Activated T-cell treated with anti-CD3 and anti-CD28 coated beads, Interleukin-2, amount 50 U/mL, for 24 hours (primary cell): ENCODE data around the gene RIMBP2.

Experiments
- DNase-seq: peaks from one replicate; pipeline ENCODE4 v3.0.0-alpha.2; 2020
- H3K27ac Mint-ChIP-seq: 2 replicates; pipeline ENCODE4 v1.8.0; 2020; ENCODE audit warnings: mild to moderate bottlenecking, mixed read lengths
- H3K27me3 Mint-ChIP-seq: 2 replicates; pipeline ENCODE4 v1.8.0; 2020; ENCODE audit warnings: mixed read lengths
- H3K36me3 Mint-ChIP-seq: 2 replicates; pipeline ENCODE4 v1.8.0; 2020; ENCODE audit warnings: low read depth, mixed read lengths
- H3K4me1 Mint-ChIP-seq: 2 replicates; pipeline ENCODE4 v1.8.0; 2020; ENCODE audit warnings: low read depth, mixed read lengths
- H3K4me3 Mint-ChIP-seq: 2 replicates; pipeline ENCODE4 v1.8.0; 2020; ENCODE audit warnings: mild to moderate bottlenecking, moderate library complexity, mixed read lengths
- H3K9me3 Mint-ChIP-seq: 2 replicates; pipeline ENCODE4 v1.8.0; 2020; ENCODE audit warnings: mixed read lengths

The RIMBP2 gene

DNA sequence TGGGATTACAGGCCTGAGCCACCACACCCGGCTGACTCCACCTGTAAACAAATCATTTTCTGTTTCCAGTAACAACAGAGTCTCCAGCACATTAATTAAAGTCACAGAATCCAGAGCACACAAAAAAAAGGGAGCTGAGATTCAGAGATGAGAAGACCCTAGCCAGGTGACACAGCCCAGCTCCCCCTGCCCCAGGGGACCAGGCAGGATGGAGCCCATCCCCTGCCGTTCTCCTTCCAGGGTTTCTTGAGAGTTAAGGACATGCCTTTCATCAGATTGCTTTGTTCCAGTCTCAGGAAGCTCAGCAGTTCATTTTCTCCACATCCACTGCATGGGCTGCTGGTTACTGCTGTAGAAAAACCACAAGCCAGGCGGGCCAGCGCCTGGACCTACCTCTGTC lies 81.2 kb downstream of the RIMBP2 start:
- peaks cover 20% of the 10 kb centered on the region for H3K27me3 Mint-ChIP-seq
- no peak for DNase-seq
- H3K4me3 Mint-ChIP-seq = no peak overlapping the region
- no peak overlapping the region for H3K27ac Mint-ChIP-seq
- no peaks in the 10 kb centered on the region for H3K4me1 Mint-ChIP-seq
- no peaks in the 10 kb centered on the region for H3K36me3 Mint-ChIP-seq
- no peaks in the 10 kb centered on the region for H3K9me3 Mint-ChIP-seq

DNA sequence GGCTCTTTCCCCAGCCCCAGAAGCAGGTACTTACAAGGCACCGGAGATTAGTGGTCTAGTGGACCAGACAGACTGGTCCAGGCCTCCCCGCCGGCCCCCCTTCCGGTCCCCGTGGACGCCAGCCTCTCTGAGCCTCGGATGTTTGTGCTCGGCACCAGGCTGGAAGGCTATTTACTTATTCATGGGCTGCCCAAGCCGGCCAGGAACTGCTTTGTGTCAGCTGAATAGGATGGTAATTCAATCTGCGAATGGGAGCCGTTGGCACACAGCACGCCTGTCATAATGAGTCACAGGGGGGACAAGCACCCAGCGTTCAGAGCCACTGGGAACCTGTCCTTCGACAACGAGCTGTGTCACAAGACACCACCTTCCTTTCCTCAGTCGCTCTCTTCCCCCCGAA lies 82.3 kb downstream of the RIMBP2 start:
- Mint-ChIP-seq H3K36me3 (no peaks in the 10 kb centered on the region), H3K27ac (no peak overlapping the region), H3K27me3 (peaks cover 20% of the 10 kb centered on the region), H3K4me3 (no peak overlapping the region), H3K4me1 (no peaks in the 10 kb centered on the region), H3K9me3 (no peaks in the 10 kb centered on the region)
- no peak for DNase-seq

DNA sequence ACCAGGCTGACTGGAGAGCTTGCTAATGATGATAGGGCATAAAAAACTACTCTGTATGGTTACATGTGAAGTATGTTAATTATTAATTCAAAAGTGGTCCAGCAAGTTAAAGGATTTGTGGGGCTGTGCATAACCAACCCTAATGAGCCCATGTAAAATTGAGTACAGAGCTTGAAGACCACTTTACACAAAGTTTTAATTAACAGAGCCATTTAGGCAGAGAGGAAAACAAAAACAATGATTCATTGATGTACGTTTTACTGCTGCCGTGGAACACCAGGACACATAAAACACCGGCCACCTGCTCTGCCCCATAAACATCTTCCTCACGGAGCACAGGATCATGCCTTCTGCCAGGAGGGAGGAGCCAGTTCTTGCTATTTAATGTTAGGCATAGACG lies 83.5 kb downstream of the RIMBP2 start:
- Mint-ChIP-seq H3K27ac (no peak overlapping the region), H3K27me3 (peaks cover 20% of the 10 kb centered on the region)

DNA sequence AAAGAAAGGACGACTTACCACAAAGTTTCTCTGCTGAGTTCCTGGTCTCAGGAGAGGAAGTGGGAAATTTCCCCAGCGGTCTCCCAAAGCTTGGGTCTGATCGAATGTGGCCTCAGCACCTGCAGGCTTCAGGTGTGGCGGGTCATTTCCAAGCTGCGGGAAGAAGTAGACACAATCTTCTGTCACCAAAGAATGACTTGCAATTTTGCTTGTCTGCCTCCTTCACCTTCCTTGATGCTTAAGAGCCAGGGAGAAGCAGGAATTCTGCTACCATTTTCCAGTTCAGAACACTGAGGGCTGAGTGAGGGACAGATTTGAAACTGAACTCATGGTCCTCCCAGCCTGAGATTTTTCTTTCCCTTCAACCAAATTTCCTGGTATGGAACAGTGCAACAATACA lies 87.8 kb downstream of the RIMBP2 start:
- H3K4me3 Mint-ChIP-seq = no peak overlapping the region
- no peak for DNase-seq
- no peaks in the 10 kb centered on the region for H3K4me1 Mint-ChIP-seq
- no peaks in the 10 kb centered on the region for H3K9me3 Mint-ChIP-seq
- H3K27me3 Mint-ChIP-seq = peaks cover 5% of the 10 kb centered on the region
- H3K36me3 Mint-ChIP-seq = no peaks in the 10 kb centered on the region
- no peak overlapping the region for H3K27ac Mint-ChIP-seq

More for the DNA sequence above, 83.5 kb downstream of the RIMBP2 start:
- Mint-ChIP-seq H3K9me3 (no peaks in the 10 kb centered on the region), H3K4me1 (no peaks in the 10 kb centered on the region), H3K36me3 (no peaks in the 10 kb centered on the region), H3K4me3 (no peak overlapping the region)
- DNase-seq = no peak

DNA sequence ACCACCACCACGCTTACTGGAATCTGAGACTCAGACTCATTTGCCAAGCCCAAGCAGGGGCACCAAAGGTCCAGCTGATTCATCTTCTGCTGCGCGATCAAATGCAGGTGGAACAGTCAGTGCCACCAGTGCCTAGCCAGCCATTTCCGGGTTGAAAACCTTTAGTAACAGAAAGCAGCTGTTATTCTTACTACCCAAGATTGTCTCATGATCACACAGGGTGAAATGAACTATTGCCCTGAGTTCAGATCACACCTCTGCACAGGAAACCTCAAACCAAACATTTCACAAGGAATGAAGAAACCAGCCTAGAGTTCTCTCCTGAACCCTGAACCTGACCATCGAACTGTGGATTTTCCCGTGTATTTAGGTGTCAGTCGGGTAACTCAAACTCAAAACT lies 88.9 kb downstream of the RIMBP2 start:
- no peaks in the 10 kb centered on the region for H3K4me1 Mint-ChIP-seq
- H3K27ac Mint-ChIP-seq = no peak overlapping the region
- no peak overlapping the region for H3K4me3 Mint-ChIP-seq
- DNase-seq = no peak
- H3K9me3 Mint-ChIP-seq = no peaks in the 10 kb centered on the region
- H3K36me3 Mint-ChIP-seq = no peaks in the 10 kb centered on the region
- H3K27me3 Mint-ChIP-seq = peaks cover 3% of the 10 kb centered on the region

DNA sequence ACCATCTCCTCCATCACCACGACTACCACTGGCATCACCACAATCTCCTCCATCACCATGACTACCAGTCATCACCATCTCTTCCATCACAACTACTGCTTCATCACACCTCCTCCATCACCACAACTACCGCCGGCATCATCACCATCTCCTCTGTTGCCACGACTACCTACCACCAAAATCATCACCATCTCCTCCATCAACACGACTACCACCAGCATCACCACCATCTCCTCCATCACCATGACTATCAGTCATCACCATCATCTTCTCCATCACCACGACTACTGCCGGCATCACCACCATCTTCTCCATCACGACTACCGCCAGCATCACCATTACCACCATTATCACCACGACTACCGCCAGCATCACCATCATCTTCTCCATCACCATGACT lies 89.5 kb downstream of the RIMBP2 start:
- Mint-ChIP-seq H3K27me3 (no peaks in the 10 kb centered on the region), H3K27ac (no peak overlapping the region), H3K4me3 (no peak overlapping the region), H3K9me3 (no peaks in the 10 kb centered on the region), H3K4me1 (no peaks in the 10 kb centered on the region), H3K36me3 (no peaks in the 10 kb centered on the region)
- DNase-seq = no peak

DNA sequence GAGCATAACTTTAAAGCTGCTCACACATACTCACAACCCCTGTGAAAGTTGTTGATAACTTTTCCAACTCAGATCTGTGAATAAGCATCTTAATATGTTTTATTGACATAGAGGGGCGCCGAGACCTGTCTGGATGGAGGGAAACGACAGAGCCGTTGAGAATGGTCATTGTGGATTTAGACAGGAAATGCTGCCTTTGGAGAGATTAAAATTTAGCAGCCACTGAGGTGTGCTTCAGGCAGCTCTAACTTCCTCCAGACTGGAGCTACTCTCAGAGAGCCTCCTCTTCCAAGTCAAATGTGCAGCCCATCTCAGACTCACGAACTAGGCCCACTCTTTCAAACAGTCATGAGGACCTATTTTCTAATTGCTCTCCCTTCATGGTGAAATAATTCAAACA lies 90.9 kb downstream of the RIMBP2 start:
- Mint-ChIP-seq H3K4me1 (no peaks in the 10 kb centered on the region), H3K9me3 (no peaks in the 10 kb centered on the region), H3K27me3 (no peaks in the 10 kb centered on the region), H3K27ac (no peak overlapping the region), H3K36me3 (no peaks in the 10 kb centered on the region), H3K4me3 (no peak overlapping the region)
- no peak for DNase-seq

DNA sequence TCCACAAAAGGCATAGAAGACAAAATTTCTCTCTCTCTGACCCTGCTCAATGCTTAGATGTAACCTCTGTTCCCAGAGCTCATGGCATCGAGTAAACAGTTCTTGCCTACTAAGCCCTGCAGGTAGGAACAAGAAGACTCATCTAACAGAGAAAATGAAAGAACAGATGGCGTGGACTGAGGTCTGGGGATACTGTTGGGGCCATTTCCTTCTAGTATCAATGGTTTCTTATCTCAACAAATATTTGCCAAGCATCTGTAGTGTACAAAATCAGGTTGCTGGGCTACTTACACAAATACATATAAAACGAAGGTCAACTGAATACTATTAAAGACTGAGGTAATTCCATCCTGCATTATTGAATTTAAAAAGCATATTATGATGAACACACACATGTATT lies 93.3 kb downstream of the RIMBP2 start:
- Mint-ChIP-seq H3K27ac (no peak overlapping the region), H3K4me3 (no peak overlapping the region), H3K27me3 (no peaks in the 10 kb centered on the region), H3K9me3 (no peaks in the 10 kb centered on the region), H3K4me1 (no peaks in the 10 kb centered on the region), H3K36me3 (no peaks in the 10 kb centered on the region)
- no peak for DNase-seq

DNA sequence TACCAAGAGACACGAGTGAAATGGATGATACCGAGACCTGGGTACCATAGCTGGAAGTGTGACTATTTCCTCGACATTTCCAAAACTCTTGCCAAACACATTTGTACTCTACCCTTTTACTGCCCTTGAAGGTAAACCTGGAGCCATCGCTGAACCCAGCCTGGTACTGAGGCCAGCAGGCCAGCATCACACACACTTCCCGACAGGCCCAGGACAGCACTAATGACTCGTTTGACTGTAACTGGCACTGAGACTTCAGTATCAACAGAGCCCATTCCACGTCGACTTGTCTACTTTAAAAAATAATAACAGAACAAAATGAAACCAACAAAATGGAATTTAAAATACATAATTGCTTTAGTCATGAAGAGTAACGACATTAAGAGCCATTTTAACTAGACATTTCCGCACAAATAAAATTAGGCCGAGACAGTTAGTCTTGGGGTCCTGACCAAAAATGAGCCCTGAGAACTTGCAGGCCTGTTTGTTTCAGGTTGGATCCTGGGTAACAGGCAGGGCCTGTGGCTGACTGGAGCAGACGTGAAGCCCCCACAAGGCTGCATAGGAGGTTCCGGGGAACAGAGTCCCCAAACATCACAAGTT lies 94.3 kb downstream of the RIMBP2 start:
- no peak overlapping the region for H3K4me3 Mint-ChIP-seq
- no peaks in the 10 kb centered on the region for H3K27me3 Mint-ChIP-seq

DNA sequence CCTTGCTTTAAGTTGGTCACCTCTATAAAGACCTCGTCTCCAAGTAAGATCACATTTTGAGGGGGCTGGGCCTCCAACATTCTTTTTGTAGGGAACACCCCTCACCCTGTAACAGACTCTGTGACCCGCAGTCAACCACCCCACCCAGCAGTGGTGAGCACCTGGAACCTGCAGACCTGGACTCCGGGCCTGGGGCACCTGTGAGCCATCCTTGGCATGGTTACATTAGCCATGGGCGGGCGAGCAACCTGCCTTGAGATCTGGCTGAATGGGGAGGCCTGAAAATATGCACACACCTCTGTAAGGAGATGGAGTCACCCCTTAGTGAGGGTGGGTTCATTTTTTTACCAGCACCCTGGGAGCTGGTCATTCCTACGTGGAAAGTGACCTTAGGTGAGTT lies 95.3 kb downstream of the RIMBP2 start:
- DNase-seq = no peak
- no peak overlapping the region for H3K4me3 Mint-ChIP-seq

More for the DNA sequence above, 94.3 kb downstream of the RIMBP2 start:
- DNase-seq = no peak
- Mint-ChIP-seq H3K27ac (no peak overlapping the region), H3K36me3 (no peaks in the 10 kb centered on the region), H3K4me1 (no peaks in the 10 kb centered on the region), H3K9me3 (no peaks in the 10 kb centered on the region)

DNA sequence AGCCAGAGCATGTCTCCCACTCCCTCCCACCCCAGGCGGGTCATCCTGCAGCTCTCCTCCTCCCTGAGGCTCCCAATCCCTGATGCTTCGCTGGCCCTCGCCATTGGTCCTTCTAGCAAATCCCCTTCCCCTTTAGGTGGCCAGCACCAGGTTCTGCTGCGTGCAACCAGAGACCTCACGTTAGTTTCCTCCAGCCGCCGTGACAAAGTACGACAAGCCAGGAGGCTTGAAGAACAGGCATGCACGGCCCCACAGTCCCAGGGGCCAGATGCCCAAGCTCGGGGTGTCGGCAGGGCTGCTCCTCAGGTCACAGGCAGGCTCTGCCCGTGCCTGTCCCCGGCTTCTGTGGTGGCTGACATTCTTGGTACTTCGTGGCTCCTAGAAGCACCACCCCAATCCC lies 95.8 kb downstream of the RIMBP2 start:
- Mint-ChIP-seq H3K36me3 (no peaks in the 10 kb centered on the region), H3K27me3 (no peaks in the 10 kb centered on the region), H3K9me3 (no peaks in the 10 kb centered on the region), H3K4me3 (no peak overlapping the region), H3K4me1 (no peaks in the 10 kb centered on the region), H3K27ac (no peak overlapping the region)
- DNase-seq = no peak

More for the DNA sequence above, 95.3 kb downstream of the RIMBP2 start:
- H3K4me1 Mint-ChIP-seq = no peaks in the 10 kb centered on the region
- H3K36me3 Mint-ChIP-seq = no peaks in the 10 kb centered on the region
- no peak overlapping the region for H3K27ac Mint-ChIP-seq
- H3K9me3 Mint-ChIP-seq = no peaks in the 10 kb centered on the region
- H3K27me3 Mint-ChIP-seq = no peaks in the 10 kb centered on the region

DNA sequence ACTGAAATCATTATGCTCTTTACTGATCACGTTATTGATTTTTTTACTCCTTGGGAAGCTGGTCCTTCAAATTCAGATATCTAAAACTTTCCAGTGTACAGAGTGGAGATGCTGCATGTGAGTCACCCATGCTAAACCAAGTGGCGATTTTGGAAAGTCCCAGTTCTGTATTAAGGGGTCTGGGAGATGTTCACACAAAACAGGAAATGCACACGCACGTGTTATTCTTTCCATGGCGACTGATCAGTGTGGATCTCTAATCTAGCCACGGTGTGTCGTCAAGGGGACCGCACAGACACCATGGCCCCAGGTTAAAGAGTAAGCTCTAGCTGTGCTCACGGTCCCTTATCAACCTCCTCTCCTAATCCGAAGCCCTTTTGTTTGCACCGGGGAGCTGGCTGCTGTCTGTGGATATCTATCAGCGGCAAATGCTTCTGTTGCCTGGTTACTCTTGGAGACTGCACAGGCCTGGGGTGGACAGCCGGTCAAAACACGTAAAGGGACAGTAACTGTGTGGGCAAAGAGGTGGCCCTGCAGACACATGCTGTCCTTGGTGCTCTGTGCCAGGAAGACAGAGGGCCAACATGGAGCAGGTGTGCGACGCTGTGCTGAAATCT lies 96.6 kb downstream of the RIMBP2 start:
- Mint-ChIP-seq H3K36me3 (no peaks in the 10 kb centered on the region), H3K4me3 (no peak overlapping the region), H3K9me3 (no peaks in the 10 kb centered on the region), H3K27ac (no peak overlapping the region), H3K4me1 (no peaks in the 10 kb centered on the region), H3K27me3 (no peaks in the 10 kb centered on the region)
- DNase-seq = no peak

DNA sequence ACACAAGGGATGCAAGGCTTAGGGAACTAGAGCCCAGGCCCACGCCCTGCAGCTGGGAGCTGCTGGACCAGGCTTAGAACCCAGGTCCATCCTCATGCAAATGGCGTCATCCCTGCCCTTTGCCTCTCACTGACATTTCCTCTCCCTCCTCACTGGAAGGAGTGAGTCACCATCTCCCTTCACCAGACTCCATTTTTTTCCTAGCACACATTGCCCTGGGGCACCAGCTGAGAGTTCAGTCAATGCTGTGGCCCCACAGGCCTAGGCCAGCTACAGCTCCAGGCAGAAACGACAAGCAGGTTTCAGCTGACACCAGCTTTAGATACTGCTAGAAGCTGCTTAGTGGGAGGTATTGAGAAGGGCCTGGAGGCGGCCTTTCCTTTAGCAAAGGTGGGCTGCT lies 98.9 kb downstream of the RIMBP2 start:
- DNase-seq = no peak
- Mint-ChIP-seq H3K27ac (no peak overlapping the region), H3K9me3 (no peaks in the 10 kb centered on the region), H3K27me3 (no peaks in the 10 kb centered on the region), H3K4me1 (no peaks in the 10 kb centered on the region), H3K36me3 (no peaks in the 10 kb centered on the region), H3K4me3 (no peak overlapping the region)

DNA sequence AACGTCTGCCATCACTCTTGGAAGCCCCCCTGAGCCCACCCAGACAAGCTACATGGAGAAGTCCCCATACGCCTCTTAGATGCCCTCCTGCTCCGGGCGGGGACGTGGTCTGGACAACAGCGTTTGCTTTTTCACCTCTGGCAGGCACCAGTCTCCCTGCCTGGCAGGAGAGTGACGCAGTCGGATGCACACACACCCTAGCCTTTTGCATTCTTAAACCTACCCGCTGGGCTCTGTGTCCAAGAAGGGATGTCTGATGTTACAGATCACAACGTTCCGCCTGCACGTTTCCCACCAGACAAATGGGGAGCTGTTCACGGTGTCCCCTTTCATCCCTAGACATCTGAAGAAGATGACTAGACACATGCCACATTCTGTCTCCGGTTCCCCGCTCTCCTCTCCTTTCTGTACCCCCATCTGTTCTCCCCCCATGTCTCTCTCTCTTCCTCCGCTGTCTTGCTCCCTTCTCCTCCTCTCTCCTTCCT lies 100.2 kb downstream of the RIMBP2 start:
- no peak for DNase-seq
- Mint-ChIP-seq H3K27ac (no peak overlapping the region), H3K4me1 (no peaks in the 10 kb centered on the region), H3K36me3 (no peaks in the 10 kb centered on the region), H3K9me3 (no peaks in the 10 kb centered on the region), H3K4me3 (no peak overlapping the region), H3K27me3 (no peaks in the 10 kb centered on the region)

DNA sequence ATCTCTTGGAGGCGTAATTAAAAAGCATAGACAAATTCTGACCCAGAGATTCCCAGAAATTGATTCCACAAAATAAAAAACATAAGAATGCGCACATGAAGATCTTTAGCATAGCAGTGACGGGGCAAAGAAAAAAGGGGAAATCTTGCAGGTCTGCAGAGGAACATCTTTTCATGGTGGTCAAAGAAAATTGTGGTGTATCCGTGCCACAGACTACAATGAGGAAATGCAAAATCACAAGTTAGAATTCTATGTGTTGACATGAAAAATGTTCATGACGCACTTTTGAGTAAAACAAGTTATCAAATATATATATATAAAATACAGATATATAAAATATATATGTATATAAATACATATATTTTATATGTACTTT lies 101.6 kb downstream of the RIMBP2 start:
- no peaks in the 10 kb centered on the region for H3K4me1 Mint-ChIP-seq
- DNase-seq = no peak
- no peaks in the 10 kb centered on the region for H3K27me3 Mint-ChIP-seq
- H3K9me3 Mint-ChIP-seq = no peaks in the 10 kb centered on the region
- no peaks in the 10 kb centered on the region for H3K36me3 Mint-ChIP-seq
- no peak overlapping the region for H3K4me3 Mint-ChIP-seq
- H3K27ac Mint-ChIP-seq = no peak overlapping the region
